Measurements from ENCODE around the gene TMEM178B. TPM values are rescaled to one million over a fixed set of nuclear protein-coding genes. Genes with fewer than 3 reads are reported as not detected.

The TMEM178B gene
- total RNA-seq, 1 donor from 2014 or later = 19.7 TPM

GRCh38 chr7:141220263-141220880, 146.5 kb downstream of the TMEM178B start:
- H3K4me3 Mint-ChIP-seq = no peak overlapping the region
- H3K27ac Mint-ChIP-seq (ENCODE audit: unreplicated experiment) = no peak overlapping the region
- H3K27me3 Mint-ChIP-seq (ENCODE audit: low read depth) = no peaks in the 10 kb centered on the region
- no peaks in the 10 kb centered on the region for H3K9me3 Mint-ChIP-seq
- H3K4me1 Mint-ChIP-seq = peaks cover 4% of the 10 kb centered on the region
- no peak for DNase-seq (ENCODE audit: low read depth, low spot score)
- TF ChIP-seq CTCF (conservative IDR thresholded peaks at IDR 0.05) = peak; percentile 55
- no peaks in the 10 kb centered on the region for H3K36me3 Mint-ChIP-seq (ENCODE audit: low read depth)

- TF ChIP-seq CTCF (conservative IDR thresholded peaks at IDR 0.05) = no peak
- no peaks in the 10 kb centered on the region for H3K36me3 Mint-ChIP-seq (ENCODE audit: low read depth)
- H3K9me3 Mint-ChIP-seq = no peaks in the 10 kb centered on the region
- H3K4me1 Mint-ChIP-seq = peaks cover 4% of the 10 kb centered on the region
- no peak overlapping the region for H3K27ac Mint-ChIP-seq (ENCODE audit: unreplicated experiment)
- H3K27me3 Mint-ChIP-seq (ENCODE audit: low read depth) = no peaks in the 10 kb centered on the region
- H3K4me3 Mint-ChIP-seq = no peak overlapping the region
- DNase-seq (ENCODE audit: low read depth, low spot score) = no peak
Measured at GRCh38 chr7:141221007-141221612, 147.2 kb downstream of the TMEM178B start.

GRCh38 chr7:141225916-141226618, 152.2 kb downstream of the TMEM178B start:
- Mint-ChIP-seq H3K9me3 (no peaks in the 10 kb centered on the region), H3K4me3 (no peak overlapping the region), H3K27ac (ENCODE audit: unreplicated experiment) (peak overlapping the region; percentile 32), H3K36me3 (ENCODE audit: low read depth) (no peaks in the 10 kb centered on the region), H3K27me3 (ENCODE audit: low read depth) (no peaks in the 10 kb centered on the region), H3K4me1 (peaks cover 8% of the 10 kb centered on the region)
- no peak for DNase-seq (ENCODE audit: low read depth, low spot score)
- TF ChIP-seq CTCF (conservative IDR thresholded peaks at IDR 0.05) = no peak

GRCh38 chr7:141227454-141227853, 153.6 kb downstream of the TMEM178B start:
- no peak for DNase-seq (ENCODE audit: low read depth, low spot score)
- Mint-ChIP-seq H3K36me3 (ENCODE audit: low read depth) (no peaks in the 10 kb centered on the region), H3K4me1 (peaks cover 14% of the 10 kb centered on the region), H3K27ac (ENCODE audit: unreplicated experiment) (no peak overlapping the region), H3K9me3 (no peaks in the 10 kb centered on the region), H3K4me3 (no peak overlapping the region), H3K27me3 (ENCODE audit: low read depth) (no peaks in the 10 kb centered on the region)
- no peak for TF ChIP-seq CTCF (conservative IDR thresholded peaks at IDR 0.05)

- Mint-ChIP-seq H3K27me3 (ENCODE audit: low read depth) (no peaks in the 10 kb centered on the region), H3K4me1 (peaks cover 14% of the 10 kb centered on the region), H3K27ac (ENCODE audit: unreplicated experiment) (no peak overlapping the region), H3K4me3 (no peak overlapping the region), H3K9me3 (no peaks in the 10 kb centered on the region), H3K36me3 (ENCODE audit: low read depth) (no peaks in the 10 kb centered on the region)
- no peak for TF ChIP-seq CTCF (conservative IDR thresholded peaks at IDR 0.05)
- DNase-seq (ENCODE audit: low read depth, low spot score) = no peak
Measured at GRCh38 chr7:141228482-141228881, 154.6 kb downstream of the TMEM178B start.
